Astrocyte (in vitro differentiated cells and primary cell): Measurements from ENCODE around the gene ARIH2.

ENCODE experiments used
- CTCF ChIP-seq: IDR thresholded peaks from 2 replicates; pipeline ENCODE4 v1.5.1; 2011; ENCODE audit warnings: low read depth, mild to moderate bottlenecking, inconsistent platforms, low read length, moderate library complexity; ENCODE audit not compliant: insufficient read depth
- EZH2 ChIP-seq: IDR thresholded peaks from 2 replicates; pipeline ENCODE4 v1.6.1; 2012; ENCODE audit warnings: mild to moderate bottlenecking, low read length, inconsistent platforms; ENCODE audit not compliant: insufficient read depth

GRCh38 chr3:48945432-48945831 is 26.8 kb downstream of the ARIH2 start:
- TF ChIP-seq EZH2 (no peak), CTCF (no peak)
